Astrocyte (in vitro differentiated cells and primary cell): ENCODE measurements around the gene URGCP. TPM values are rescaled to one million over a fixed set of nuclear protein-coding genes. Genes with fewer than 3 reads are reported as not detected.

Experiments used
- DNase-seq: peaks from one replicate; pipeline ENCODE4 v3.0.0-alpha.2; 2010; ENCODE audit warnings: low read depth
- FAIRE-seq: peaks from 2 replicates; lab custom pipeline; 2011; peaks lifted over from hg19 to GRCh38; lab: Jason Lieb, UNC
- H2AFZ ChIP-seq: 2 replicates; pipeline ENCODE4 v1.6.0; 2012; ENCODE audit warnings: low read depth, low read length, inconsistent platforms
- H3K27ac ChIP-seq: 2 replicates; pipeline ENCODE4 v1.5.1; 2011; ENCODE audit warnings: low read depth, low read length, inconsistent platforms
- H3K27me3 ChIP-seq: 2 replicates; pipeline ENCODE4 v1.6.0; 2011; ENCODE audit warnings: low read length, inconsistent platforms; ENCODE audit not compliant: insufficient read depth
- H3K36me3 ChIP-seq: 2 replicates; pipeline ENCODE4 v1.5.1; 2011; ENCODE audit warnings: low read length, inconsistent platforms; ENCODE audit not compliant: insufficient read depth
- H3K4me1 ChIP-seq: 2 replicates; pipeline ENCODE4 v1.5.1; 2011; ENCODE audit warnings: low read length, inconsistent platforms; ENCODE audit not compliant: insufficient read depth
- H3K4me2 ChIP-seq: 2 replicates; pipeline ENCODE4 v1.6.0; 2012; ENCODE audit warnings: low read length, inconsistent platforms
- H3K4me3 ChIP-seq: 2 replicates; pipeline ENCODE4 v1.5.1; 2011; ENCODE audit warnings: low read depth, mild to moderate bottlenecking, low read length, inconsistent platforms; ENCODE audit not compliant: insufficient read depth
- H3K79me2 ChIP-seq: 2 replicates; pipeline ENCODE4 v1.6.0; 2012; ENCODE audit warnings: mild to moderate bottlenecking, low read length, inconsistent platforms; ENCODE audit not compliant: insufficient read depth
- H3K9ac ChIP-seq: 2 replicates; pipeline ENCODE4 v1.6.0; 2012; ENCODE audit warnings: mild to moderate bottlenecking, low read length, inconsistent platforms
- H3K9me3 ChIP-seq: 2 replicates; pipeline ENCODE4 v1.5.1; 2012; ENCODE audit warnings: low read depth, mild to moderate bottlenecking, low read length, inconsistent platforms; ENCODE audit not compliant: insufficient read depth
- H4K20me1 ChIP-seq: 2 replicates; pipeline ENCODE4 v1.6.0; 2012; ENCODE audit warnings: low read length, inconsistent platforms; ENCODE audit not compliant: insufficient read depth
- H3K27ac Mint-ChIP-seq: one replicate; pipeline ENCODE4 v1.8.0; 2021; ENCODE audit warnings: mild to moderate bottlenecking, mixed read lengths; ENCODE audit not compliant: unreplicated experiment
- H3K27me3 Mint-ChIP-seq: one replicate; pipeline ENCODE4 v1.8.0; 2021; ENCODE audit warnings: low read depth, mixed read lengths; ENCODE audit not compliant: unreplicated experiment
- H3K36me3 Mint-ChIP-seq: one replicate; pipeline ENCODE4 v1.8.0; 2021; ENCODE audit warnings: low read depth, mixed read lengths; ENCODE audit not compliant: unreplicated experiment
- H3K4me1 Mint-ChIP-seq: one replicate; pipeline ENCODE4 v1.8.0; 2021; ENCODE audit warnings: low read depth, mixed read lengths; ENCODE audit not compliant: unreplicated experiment
- H3K4me3 Mint-ChIP-seq: one replicate; pipeline ENCODE4 v1.8.0; 2021; ENCODE audit warnings: mild to moderate bottlenecking, moderate library complexity, mixed read lengths; ENCODE audit not compliant: unreplicated experiment
- H3K9me3 Mint-ChIP-seq: one replicate; pipeline ENCODE4 v1.8.0; 2021; ENCODE audit warnings: mild to moderate bottlenecking, mixed read lengths; ENCODE audit not compliant: unreplicated experiment
- CTCF ChIP-seq: IDR thresholded peaks from 2 replicates; pipeline ENCODE4 v1.5.1; 2011; ENCODE audit warnings: low read depth, mild to moderate bottlenecking, inconsistent platforms, low read length, moderate library complexity; ENCODE audit not compliant: insufficient read depth
- EZH2 ChIP-seq: IDR thresholded peaks from 2 replicates; pipeline ENCODE4 v1.6.1; 2012; ENCODE audit warnings: mild to moderate bottlenecking, low read length, inconsistent platforms; ENCODE audit not compliant: insufficient read depth
- total RNA-seq: library from RNA; stranded (reverse); gene quantifications from 2 replicates; pipeline ENCODE4 v1.2.1, GENCODE V29; 2021

URGCP gene
- total RNA-seq, 1 donor from 2014 or later = 23.0 TPM

GRCh38 chr7:43872406-43873110, 33.8 kb downstream of the URGCP start:
- DNase-seq (peak; percentile 85), FAIRE-seq (no peak)
- H3K27ac ChIP-seq = peak overlapping the region; percentile 86
- H2AFZ ChIP-seq = no peak overlapping the region
- H3K4me2 ChIP-seq = peak overlapping the region; percentile 71
- peaks cover 17% of the 10 kb centered on the region for H3K79me2 ChIP-seq
- H4K20me1 ChIP-seq = no peaks in the 10 kb centered on the region
- H3K4me1 ChIP-seq = peaks cover 35% of the 10 kb centered on the region
- no peaks in the 10 kb centered on the region for H3K9me3 ChIP-seq
- no peak overlapping the region for H3K4me3 Mint-ChIP-seq
- H3K27ac Mint-ChIP-seq = no peak overlapping the region
- peaks cover 24% of the 10 kb centered on the region for H3K36me3 Mint-ChIP-seq
- peaks cover 8% of the 10 kb centered on the region for H3K36me3 ChIP-seq
- peaks cover 2% of the 10 kb centered on the region for H3K9me3 Mint-ChIP-seq
- TF ChIP-seq CTCF (no peak), EZH2 (no peak)
- H3K27me3 ChIP-seq = no peaks in the 10 kb centered on the region
- peak overlapping the region; percentile 12 for H3K4me3 ChIP-seq
- H3K4me1 Mint-ChIP-seq = peaks cover 19% of the 10 kb centered on the region
- H3K27me3 Mint-ChIP-seq = no peaks in the 10 kb centered on the region
- H3K9ac ChIP-seq = peak overlapping the region; percentile 71

DNA sequence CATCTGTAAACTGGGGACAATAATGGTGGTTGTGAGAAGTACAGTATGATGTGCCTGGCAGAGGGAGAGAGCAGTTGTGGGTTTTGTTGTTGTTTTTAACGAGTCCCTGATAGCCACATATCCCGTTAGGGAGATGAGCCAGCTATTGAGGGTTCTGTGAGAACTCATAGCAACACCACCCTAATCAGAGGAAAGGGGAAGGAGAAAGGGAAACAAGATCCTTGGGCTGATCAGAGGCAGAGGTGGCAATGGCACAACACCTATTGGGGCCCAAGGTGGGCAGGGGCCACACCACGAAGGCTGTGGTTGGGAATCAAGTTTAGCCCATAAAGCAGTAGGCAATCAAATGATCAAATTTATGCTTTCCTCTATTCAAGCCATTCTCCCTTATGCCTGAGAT, 35.3 kb downstream of the URGCP start:
- no peak overlapping the region for H3K9ac ChIP-seq

More for the DNA sequence above, 35.3 kb downstream of the URGCP start:
- Mint-ChIP-seq H3K27ac (peak overlapping the region; percentile 10), H3K27me3 (no peaks in the 10 kb centered on the region), H3K9me3 (peaks cover 2% of the 10 kb centered on the region), H3K36me3 (peaks cover 20% of the 10 kb centered on the region), H3K4me3 (no peak overlapping the region), H3K4me1 (peaks cover 19% of the 10 kb centered on the region)
- H3K36me3 ChIP-seq = peaks cover 11% of the 10 kb centered on the region
- FAIRE-seq = no peak
- no peak overlapping the region for H2AFZ ChIP-seq
- TF ChIP-seq EZH2 = no peak
- no peak for TF ChIP-seq CTCF
- H3K27me3 ChIP-seq = no peaks in the 10 kb centered on the region
- peaks cover 15% of the 10 kb centered on the region for H3K79me2 ChIP-seq
- peaks cover 35% of the 10 kb centered on the region for H3K4me1 ChIP-seq
- no peak for DNase-seq
- no peaks in the 10 kb centered on the region for H3K9me3 ChIP-seq
- H4K20me1 ChIP-seq = no peaks in the 10 kb centered on the region
- no peak overlapping the region for H3K4me3 ChIP-seq
- no peak overlapping the region for H3K4me2 ChIP-seq
- H3K27ac ChIP-seq = peak overlapping the region; percentile 100
